HTR-8/SVneo (cell line): ENCODE results near the gene KRTAP5-10.
"Not testable (repeated sequence)": the region's sequence is repeated elsewhere in the genome, so short reads cannot be mapped to it uniquely, and the experiment has no call there.

Experiments
- DNase-seq: peaks from one replicate; pipeline ENCODE4 v3.0.0; 2011; ENCODE audit warnings: low spot score, mixed read lengths; ENCODE audit not compliant: insufficient read length
- FAIRE-seq: peaks from 2 replicates; lab custom pipeline; 2011; peaks lifted over from hg19 to GRCh38; lab: Jason Lieb, UNC

The KRTAP5-10 gene

DNA sequence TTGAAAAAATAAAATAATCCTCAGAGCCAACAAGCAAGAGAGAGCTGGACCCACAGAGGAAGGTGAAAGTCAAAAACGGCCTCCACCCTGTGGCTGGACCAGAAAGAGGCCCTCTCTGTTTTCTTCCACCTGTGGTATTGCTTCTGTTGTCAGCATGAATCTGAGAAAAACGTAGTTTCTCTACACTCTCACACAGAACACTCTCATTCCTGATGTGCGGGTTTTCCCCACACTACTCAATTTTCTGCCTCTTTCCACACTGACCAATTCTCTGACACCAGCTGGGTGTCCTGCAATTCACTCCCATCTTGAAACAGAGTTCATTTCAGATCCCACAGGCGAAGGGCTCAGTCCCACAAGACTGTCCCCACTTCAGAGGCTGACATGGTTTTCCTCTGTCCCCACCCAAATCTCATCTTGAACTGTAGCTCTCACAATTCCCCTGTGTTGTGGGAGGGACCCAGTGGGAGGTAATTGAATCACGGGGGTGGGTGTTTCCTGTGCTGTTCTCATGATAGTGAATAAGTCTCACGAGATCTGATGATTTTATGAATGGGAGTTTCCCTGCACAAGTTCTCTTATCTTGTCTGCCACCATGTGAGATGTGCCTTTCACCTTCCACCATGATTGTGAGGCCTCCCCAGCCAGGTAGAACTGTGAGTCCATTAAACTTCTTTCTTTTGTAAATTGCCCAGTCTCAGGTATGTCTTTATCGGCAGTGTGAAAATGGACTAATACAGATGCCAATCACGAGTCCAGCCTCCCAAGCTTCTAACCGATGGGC lies 24.6 kb upstream of the KRTAP5-10 start:
- FAIRE-seq, DNase-seq: not testable (repeated sequence)

DNA sequence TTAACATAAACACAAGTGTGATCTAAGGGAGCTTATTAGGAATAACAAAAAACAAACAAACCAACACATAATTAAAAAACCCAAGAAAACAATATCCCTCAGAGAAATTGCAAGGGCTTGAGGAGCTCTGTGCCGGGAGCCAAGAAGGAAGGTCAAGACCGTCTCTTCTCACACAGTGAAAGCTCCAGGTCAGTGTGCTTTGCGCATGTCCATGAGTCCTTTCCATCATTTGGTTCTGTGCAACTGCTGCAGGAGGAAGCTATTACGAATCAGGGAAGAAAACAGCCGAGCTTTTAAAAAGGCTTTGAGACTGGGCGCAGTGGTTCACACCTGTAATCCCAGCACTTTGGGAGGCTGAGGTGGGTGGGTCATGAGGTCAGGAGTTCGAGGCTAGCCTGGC lies 23.0 kb upstream of the KRTAP5-10 start:
- DNase-seq (no peak), FAIRE-seq (no peak)

DNA sequence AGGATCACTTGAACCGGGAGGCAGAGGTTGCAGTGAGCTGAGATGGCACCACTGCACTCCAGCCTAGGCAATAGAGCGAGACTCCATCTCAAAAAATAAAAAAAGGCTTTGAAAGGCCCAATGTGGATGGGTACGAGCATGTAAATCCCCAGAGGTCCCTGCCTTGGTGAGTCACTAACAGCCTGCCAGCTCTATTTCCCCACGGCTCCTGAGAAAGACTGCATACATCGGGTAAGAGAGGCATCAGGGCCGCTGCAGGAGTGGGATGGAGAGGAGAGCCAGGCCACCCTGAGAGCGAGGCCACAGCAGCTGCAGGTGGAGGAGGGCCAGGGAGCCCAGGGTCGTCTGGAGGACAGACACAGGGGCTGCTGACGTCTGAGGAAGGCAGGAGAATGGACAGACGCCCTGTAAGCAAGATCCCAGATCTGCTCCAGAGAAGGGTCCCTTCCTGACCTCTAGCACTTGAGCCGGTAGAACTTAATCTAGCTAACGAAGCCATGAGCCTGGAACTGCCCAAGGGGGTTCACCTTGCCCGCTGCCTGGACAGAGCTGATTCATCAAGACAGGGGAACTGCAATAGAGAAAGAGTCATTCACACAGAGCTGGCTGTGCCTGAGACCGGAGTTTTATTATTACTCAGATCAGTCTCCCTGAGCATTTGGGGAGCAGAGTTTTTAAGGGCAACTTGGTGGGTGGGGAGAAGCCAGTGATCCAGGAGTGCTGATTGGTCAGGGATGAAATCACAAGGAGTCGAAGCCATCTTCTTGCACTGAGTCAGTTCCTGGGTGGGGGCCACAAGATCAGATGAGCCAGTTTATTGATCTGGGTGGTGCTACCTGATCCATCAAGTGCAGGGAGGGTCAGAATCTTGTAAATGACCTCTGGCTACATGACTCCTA lies 22.2 kb upstream of the KRTAP5-10 start:
- DNase-seq: no peak
- no peak for FAIRE-seq

- no peak for DNase-seq
- FAIRE-seq: no peak
Observed at GRCh38 chr11:71543866-71544265, 21.5 kb upstream of the KRTAP5-10 start.

GRCh38 chr11:71544525-71545214 lies 20.7 kb upstream of the KRTAP5-10 start:
- DNase-seq (no peak), FAIRE-seq (no peak)

DNA sequence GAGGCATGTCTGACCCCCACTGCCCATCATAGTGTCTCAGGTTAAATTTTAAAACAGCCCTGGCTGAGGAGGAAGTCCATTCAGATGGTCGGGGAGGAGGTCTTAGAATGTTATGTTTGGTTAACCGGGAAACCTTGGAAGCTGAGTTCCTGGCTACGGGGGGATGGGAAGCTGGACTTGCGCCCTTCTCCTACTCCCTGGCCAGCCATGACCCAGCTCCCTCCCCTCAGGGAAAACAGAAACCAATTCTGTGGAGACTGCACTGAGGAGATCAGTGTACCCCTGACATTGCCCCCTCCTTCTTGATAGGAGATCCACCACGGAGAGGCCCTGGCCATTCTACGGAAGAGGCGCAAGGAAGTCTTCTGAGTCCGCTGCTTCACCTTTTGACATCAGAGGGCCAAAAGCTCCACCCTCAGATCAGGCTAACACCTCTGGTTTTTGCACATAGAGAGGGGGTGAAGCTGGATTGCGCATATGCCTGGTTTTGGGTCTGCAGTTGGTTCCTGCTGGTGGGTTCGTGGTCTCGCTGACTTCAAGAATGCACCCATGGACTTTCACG lies 19.9 kb upstream of the KRTAP5-10 start:
- FAIRE-seq (no peak), DNase-seq (no peak)

DNA sequence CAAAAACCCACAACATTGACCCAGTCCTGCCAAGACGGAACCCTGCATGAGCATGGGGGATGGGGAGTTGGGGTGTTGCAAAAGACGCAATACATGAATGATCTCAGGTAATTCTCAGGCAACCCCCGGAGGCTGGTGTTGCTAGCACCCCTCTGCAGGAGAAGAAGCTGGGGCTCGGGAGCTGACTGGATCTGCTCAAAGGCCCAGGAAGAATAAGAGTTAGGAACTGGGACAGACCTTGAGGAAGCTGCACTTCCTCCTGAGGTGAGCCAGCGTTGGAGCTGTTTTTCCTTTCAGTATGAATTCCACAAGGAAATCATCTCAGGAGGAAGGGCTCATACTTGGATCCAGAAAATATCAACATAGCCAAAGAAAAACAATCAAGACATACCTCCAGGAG lies 17.2 kb upstream of the KRTAP5-10 start, which contains the start of gene KRTAP5-9:
Gene KRTAP5-9 (plus strand): TSS at position 301 of the 400 bp plus-strand sequence. CDS start 238 bp downstream, outside the sequence.
- FAIRE-seq: no peak
- DNase-seq: no peak

DNA sequence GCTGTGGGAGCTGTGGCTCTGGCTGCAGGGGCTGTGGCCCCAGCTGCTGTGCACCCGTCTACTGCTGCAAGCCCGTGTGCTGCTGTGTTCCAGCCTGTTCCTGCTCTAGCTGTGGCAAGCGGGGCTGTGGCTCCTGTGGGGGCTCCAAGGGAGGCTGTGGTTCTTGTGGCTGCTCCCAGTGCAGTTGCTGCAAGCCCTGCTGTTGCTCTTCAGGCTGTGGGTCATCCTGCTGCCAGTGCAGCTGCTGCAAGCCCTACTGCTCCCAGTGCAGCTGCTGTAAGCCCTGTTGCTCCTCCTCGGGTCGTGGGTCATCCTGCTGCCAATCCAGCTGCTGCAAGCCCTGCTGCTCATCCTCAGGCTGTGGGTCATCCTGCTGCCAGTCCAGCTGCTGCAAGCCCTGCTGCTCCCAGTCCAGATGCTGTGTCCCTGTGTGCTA lies 16.6 kb upstream of the KRTAP5-10 start:
- DNase-seq (no peak), FAIRE-seq (no peak)

DNA sequence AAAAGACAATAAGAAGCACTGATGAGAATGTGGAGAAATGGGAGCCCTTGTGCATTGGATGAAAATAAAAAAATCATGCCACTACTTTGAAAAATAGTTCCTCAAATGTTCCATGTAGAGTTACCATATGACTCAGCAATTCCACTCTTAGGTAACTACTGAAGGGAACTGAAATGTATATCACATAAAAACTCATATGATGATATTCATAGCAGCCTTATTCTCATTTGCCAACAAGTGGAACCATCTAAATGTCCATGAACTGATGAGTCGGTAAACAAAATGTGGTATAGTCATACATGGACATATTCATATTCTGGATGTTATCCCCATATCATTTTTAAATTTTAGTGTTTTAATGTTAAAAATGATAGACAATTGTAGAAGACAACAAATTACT lies 13.7 kb upstream of the KRTAP5-10 start:
- DNase-seq (no peak), FAIRE-seq (no peak)

DNA sequence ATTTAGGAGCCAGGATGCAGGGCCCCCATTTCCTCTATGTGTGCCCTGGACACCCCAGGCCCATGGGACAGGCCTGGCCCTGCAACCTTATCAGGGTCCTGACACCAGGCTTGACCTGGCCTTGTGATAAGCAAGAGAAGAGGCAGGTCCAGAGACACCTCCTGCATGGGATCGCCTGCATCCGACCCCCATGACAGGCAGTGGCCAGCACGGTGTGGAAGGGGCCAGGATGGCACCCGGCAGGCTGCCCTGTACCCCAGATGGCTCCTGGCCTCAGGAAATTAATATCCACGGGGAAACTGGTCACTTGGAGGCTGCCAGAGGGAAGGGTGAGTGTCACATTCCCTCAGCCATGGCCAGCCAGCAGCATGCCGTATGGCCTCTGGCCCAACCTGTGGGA lies 10.4 kb upstream of the KRTAP5-10 start:
- no peak for DNase-seq
- FAIRE-seq: no peak

DNA sequence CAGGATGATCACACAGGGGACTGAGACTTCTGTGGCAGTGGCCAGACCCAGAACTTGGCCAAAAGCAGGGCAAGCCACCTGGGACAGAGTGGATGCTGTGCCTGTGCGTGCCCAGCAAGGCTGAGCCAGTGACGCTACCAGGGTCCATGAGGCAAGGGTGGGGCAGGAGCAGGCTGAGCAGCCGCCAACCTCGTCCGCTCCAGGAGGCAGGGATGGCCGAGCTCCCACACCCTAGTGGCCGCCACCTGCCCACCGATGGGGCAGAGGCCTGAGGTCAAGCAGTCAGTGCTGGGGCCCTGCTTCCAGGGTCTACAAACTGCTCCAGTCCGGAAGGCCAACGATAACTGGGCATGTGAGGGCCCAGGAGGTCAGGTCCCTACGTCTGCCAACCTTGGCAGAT lies 9.9 kb upstream of the KRTAP5-10 start:
- DNase-seq: no peak
- no peak for FAIRE-seq

- DNase-seq: no peak
- FAIRE-seq: peak; percentile 73
Observed at GRCh38 chr11:71556018-71556417, 9.3 kb upstream of the KRTAP5-10 start.

GRCh38 chr11:71557257-71557656 lies 8.1 kb upstream of the KRTAP5-10 start:
- FAIRE-seq (no peak), DNase-seq (no peak)

DNA sequence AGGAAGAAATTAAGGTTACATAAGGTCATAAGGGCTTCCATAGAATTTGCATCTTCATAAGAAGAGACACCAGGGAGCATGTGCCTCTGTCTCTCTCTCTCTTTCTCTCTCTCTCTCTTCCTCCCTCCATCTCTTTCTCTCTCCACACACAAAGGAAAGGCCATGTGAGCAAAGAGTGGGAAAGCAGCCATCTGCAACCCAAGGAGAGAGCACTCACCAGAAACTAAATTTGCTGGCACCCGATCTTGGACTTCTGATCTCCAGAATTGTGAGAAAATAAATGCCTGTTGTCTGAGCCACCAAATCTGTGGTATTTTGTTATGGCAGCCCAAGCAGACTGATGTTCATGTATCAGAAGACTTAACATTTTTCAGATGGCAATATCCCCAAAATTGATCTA lies 6.4 kb upstream of the KRTAP5-10 start:
- DNase-seq: no peak
- FAIRE-seq: no peak

DNA sequence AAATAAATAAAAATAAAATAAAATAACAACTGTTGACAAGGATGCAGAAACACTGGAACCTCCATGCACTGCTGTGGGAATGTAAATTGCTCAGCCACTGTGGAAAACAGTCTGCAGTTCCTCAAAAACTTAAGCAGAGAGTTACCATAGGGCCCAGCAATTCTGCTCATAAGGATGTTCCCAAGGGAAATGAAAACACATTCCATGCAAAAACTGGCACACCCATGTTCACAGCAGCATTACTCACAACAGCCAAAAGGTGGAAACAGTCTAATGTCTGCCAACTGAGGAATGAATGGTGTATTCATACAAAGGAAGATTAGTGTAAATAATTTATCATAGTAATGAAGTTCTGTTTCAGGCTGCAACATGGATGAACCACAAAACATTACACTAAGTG lies 3.2 kb upstream of the KRTAP5-10 start:
- DNase-seq (no peak), FAIRE-seq (no peak)

DNA sequence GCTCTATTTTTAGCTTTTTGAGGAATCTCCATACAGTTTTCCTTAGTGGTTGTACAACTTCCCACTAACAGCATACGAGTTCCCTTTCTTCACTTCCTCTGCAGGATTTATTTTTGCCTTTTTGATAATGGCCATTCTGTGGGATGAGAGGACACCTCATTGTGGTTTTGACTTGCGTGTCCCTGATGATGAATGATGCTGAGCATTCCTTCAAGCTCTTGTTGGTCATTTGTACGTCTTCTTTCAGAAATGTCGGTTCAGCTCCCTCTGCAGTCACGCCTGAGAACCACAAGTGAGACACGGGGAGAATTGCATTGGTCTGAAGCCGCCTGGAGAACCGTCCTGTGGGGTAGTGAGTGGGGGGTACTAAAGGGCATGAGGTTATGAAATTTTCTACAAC lies 2.0 kb upstream of the KRTAP5-10 start:
- FAIRE-seq: peak; percentile 77
- DNase-seq: peak; percentile 73

DNA sequence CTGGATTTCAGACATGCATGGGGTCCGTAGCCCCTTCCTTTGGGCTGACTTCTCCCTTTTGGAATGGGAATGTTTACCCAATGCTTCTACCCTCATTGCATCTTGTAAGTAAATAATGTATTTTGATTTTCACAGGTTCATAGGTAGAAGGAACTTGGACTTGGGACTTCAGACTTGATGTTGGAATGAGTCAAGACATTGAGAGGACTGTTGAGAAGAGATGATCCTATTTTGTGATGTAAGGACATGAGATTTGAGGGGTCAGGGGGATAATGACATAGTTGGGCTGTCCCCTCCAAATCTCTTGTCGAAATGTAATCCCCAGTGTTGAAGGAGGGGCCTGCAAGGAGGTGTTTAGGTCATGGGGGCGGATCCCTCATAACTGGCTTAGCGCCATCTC lies 933 bp upstream of the KRTAP5-10 start:
- DNase-seq: no peak
- no peak for FAIRE-seq

- FAIRE-seq: no peak
- DNase-seq: no peak
Observed at GRCh38 chr11:71566081-71566620, 788 bp downstream of the KRTAP5-10 start.

- FAIRE-seq, DNase-seq: not testable (repeated sequence)
Observed at GRCh38 chr11:71566626-71567599, 1.6 kb downstream of the KRTAP5-10 start.
